RWPE1 (cell line): Measurements from ENCODE around the gene AGTPBP1.
"Not testable (repeated sequence)": the region's sequence is repeated elsewhere in the genome, so short reads cannot be mapped to it uniquely, and the experiment has no call there.

Experiments
- CTCF ChIA-PET: fragments of 350-600 bp; sonication (Branson Sonifier 250); formaldehyde crosslinking; extraction: SDS; loops from one replicate; lab custom pipeline; 2021; lab: Yijun Ruan, JAX
- POLR2A ChIA-PET: fragments of 400-600 bp; formaldehyde crosslinking; extraction: SDS; loops from one replicate; lab custom pipeline; 2020; ENCODE audit warnings: antibody characterized with exemption; ENCODE audit not compliant: low non-redundant PET; lab: Yijun Ruan, JAX
- DNase-seq: peaks from one replicate; pipeline ENCODE4 v3.0.0; 2012; ENCODE audit warnings: low spot score
- H3K27ac ChIP-seq: fragments of 450-650 bp; 2 replicates; pipeline ENCODE4 v1.5.1; 2017
- TF ChIP-seq, protein P1 (sequence below): fragments of 450-650 bp; conservative IDR thresholded peaks from 2 replicates; pipeline ENCODE4 v1.5.1; 2017; ENCODE audit warnings: low read depth, mild to moderate bottlenecking

AGTPBP1 gene

DNA sequence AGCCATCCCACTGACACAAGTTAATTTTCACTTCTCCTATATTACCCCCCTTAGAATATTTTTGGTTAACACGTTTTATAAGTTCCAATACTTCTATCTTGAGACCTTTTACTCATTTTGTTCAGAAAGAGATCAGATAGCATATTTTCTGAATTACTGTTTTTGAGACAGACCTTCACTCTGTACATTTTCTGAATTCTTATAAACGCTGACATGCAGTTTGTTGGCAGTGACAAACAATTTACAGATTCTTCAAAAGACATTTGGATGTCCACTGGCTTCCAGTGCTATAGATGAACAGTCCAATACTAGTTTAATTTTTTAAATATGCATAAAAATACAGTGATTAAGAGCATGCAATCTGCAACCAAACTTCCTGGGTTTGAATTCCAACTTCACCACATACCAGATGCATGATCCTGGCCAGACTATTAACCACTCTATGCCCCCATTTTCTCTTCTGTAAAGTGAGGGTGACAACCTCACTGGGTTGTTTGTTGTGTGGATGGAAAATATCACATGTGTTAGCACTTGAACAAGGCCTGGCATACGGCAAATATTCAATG is 142.1 kb downstream of the AGTPBP1 start:
- TF ChIP-seq, protein P1, sequence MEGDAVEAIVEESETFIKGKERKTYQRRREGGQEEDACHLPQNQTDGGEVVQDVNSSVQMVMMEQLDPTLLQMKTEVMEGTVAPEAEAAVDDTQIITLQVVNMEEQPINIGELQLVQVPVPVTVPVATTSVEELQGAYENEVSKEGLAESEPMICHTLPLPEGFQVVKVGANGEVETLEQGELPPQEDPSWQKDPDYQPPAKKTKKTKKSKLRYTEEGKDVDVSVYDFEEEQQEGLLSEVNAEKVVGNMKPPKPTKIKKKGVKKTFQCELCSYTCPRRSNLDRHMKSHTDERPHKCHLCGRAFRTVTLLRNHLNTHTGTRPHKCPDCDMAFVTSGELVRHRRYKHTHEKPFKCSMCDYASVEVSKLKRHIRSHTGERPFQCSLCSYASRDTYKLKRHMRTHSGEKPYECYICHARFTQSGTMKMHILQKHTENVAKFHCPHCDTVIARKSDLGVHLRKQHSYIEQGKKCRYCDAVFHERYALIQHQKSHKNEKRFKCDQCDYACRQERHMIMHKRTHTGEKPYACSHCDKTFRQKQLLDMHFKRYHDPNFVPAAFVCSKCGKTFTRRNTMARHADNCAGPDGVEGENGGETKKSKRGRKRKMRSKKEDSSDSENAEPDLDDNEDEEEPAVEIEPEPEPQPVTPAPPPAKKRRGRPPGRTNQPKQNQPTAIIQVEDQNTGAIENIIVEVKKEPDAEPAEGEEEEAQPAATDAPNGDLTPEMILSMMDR = no peak
- CTCF ChIA-PET = no interaction called here
- POLR2A ChIA-PET = no interaction called here

DNA sequence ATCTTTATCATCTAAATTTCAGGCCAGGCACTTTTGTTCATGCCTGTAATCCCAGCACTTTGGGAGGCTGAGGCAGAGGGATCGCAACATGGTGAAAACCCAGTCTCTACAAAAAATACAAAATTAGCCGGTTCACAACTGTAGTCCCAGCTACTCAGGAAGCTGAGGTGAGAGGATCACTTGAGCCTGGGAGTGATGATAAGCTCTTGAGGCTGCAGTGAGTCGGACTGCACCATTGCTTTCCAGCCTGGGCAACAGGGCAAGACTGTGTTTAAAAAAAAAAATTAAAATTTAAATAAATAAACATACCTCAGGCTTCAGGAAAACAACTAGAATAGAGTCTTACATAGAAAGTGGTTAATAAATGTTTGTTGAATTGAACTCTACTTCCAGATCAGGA is 147.4 kb downstream of the AGTPBP1 start:
- TF ChIP-seq, protein P1 = no peak
- no peak for DNase-seq
- no peak overlapping the region for H3K27ac ChIP-seq
- POLR2A ChIA-PET = no interaction called here
- CTCF ChIA-PET = no interaction called here

More for the DNA sequence above, 142.1 kb downstream of the AGTPBP1 start:
- no peak overlapping the region for H3K27ac ChIP-seq
- DNase-seq = no peak

DNA sequence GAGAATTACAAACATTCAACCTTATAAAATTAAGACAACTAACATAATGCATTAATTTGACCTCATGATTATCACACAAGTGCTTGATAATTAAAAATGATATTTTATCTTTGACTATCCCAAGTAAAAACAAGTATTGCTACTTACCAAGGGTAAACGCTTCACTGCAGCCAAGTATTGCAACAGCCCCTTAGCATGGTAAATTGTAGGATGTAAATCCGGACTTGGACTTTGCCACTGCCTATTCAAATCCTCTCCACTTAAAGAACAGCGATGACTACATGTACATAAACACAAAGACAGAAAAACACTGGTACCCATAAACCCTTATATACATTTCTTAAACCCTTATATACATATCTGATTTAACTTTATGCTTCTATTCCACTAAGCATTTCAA is 155.1 kb downstream of the AGTPBP1 start:
- no peak for DNase-seq
- TF ChIP-seq, protein P1 = no peak
- ChIA-PET CTCF (no interaction called here), POLR2A (no interaction called here)
- no peak overlapping the region for H3K27ac ChIP-seq

- CTCF ChIA-PET = interaction anchor here (0.7 kb wide), 1 partner anchor 1152 kb away, joined by 4 read pairs; no protein-coding TSS in a partner anchor
- TF ChIP-seq, protein P1 = no peak
- no peak overlapping the region for H3K27ac ChIP-seq
- POLR2A ChIA-PET = no interaction called here
- no peak for DNase-seq
These were observed 164.3 kb downstream of the AGTPBP1 start for GRCh38 chr9:85577353-85577952.

GRCh38 chr9:85575868-85576267 is 165.9 kb downstream of the AGTPBP1 start:
- H3K27ac ChIP-seq = no peak overlapping the region
- ChIA-PET CTCF (no interaction called here), POLR2A (no interaction called here)
- TF ChIP-seq, protein P1 = no peak
- no peak for DNase-seq

DNA sequence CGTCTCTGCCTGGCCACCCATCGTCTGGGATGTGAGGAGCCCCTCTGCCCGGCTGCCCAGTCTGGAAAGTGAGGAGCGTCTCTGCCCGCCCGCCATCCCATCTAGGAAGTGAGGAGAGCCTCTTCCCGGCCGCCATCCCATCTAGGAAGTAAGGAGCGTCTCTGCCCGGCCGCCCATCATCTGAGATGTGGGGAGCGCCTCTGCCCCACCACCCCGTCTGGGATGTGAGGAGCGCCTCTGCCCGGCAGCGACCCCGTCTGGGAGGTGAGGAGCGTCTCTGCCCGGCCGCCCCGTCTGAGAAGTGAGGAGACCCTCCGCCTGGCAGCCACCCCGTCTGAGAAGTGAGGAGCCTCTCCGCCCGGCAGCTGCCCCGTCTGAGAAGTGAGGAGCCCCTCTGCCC is 168.2 kb downstream of the AGTPBP1 start:
- CTCF ChIA-PET, H3K27ac ChIP-seq, POLR2A ChIA-PET, DNase-seq: not testable (repeated sequence)

- H3K27ac ChIP-seq, DNase-seq, POLR2A ChIA-PET, CTCF ChIA-PET: not testable (repeated sequence)
These were observed 168.8 kb downstream of the AGTPBP1 start for GRCh38 chr9:85572917-85573316.
